CD4-positive, alpha-beta T cell treated with Interferon alpha-2 for 1 hour (primary cell): ENCODE data around the gene NPRL2.
A peak's percentile ranks its signal among the peaks of the same experiment; 100 is the strongest.
"Not testable (repeated sequence)": the region's sequence is repeated elsewhere in the genome, so short reads cannot be mapped to it uniquely, and the experiment has no call there.

Experiments
- DNase-seq, 2 donors: peaks; one replicate each; pipeline ENCODE4 v3.0.0-alpha.2; 2020 to 2022

Gene NPRL2

GRCh38 chr3:50326182-50326541 lies 24.4 kb downstream of the NPRL2 start:
- no peak for DNase-seq

GRCh38 chr3:50325497-50326181 lies 24.9 kb downstream of the NPRL2 start:
- no peak for DNase-seq

- no peak for DNase-seq
Observed at GRCh38 chr3:50325113-50325480, 25.5 kb downstream of the NPRL2 start.

- DNase-seq = peak; percentile 59 to 74
Observed at GRCh38 chr3:50324351-50325112, 26.0 kb downstream of the NPRL2 start.

- no peak for DNase-seq
Observed at GRCh38 chr3:50323614-50324199, 26.9 kb downstream of the NPRL2 start.

GRCh38 chr3:50323092-50323600 lies 27.4 kb downstream of the NPRL2 start:
- DNase-seq = no peak

GRCh38 chr3:50322386-50323091 lies 28.0 kb downstream of the NPRL2 start, which contains the start of gene HYAL2:
HYAL2 (minus strand) TSS chr3:50322745; CDS start chr3:50320489, 2,256 bp downstream.
- no peak for DNase-seq

GRCh38 chr3:50322115-50322385 lies 28.5 kb downstream of the NPRL2 start:
- DNase-seq = no peak

GRCh38 chr3:50321336-50322114 lies 29.1 kb downstream of the NPRL2 start:
- DNase-seq = peak; percentile 82 to 87

GRCh38 chr3:50320853-50321335 lies 29.7 kb downstream of the NPRL2 start:
- peak in 1 of 2 donors; percentile 69 for DNase-seq

- no peak for DNase-seq
Observed at GRCh38 chr3:50319894-50320625, 30.5 kb downstream of the NPRL2 start.

- DNase-seq = no peak
Observed at GRCh38 chr3:50319181-50319893, 31.2 kb downstream of the NPRL2 start.

- DNase-seq = no peak
Observed at GRCh38 chr3:50318615-50319014, 32.0 kb downstream of the NPRL2 start.

- no peak for DNase-seq
Observed at GRCh38 chr3:50318163-50318562, 32.4 kb downstream of the NPRL2 start.

GRCh38 chr3:50317300-50317699 lies 33.3 kb downstream of the NPRL2 start:
- DNase-seq = no peak

GRCh38 chr3:50316657-50317242 lies 33.8 kb downstream of the NPRL2 start:
- peak; percentile 53 to 77 for DNase-seq

GRCh38 chr3:50314816-50315215 lies 35.8 kb downstream of the NPRL2 start:
- DNase-seq = no peak

GRCh38 chr3:50314342-50314741 lies 36.2 kb downstream of the NPRL2 start:
- DNase-seq = no peak

- not testable (repeated sequence) for DNase-seq
Observed at GRCh38 chr3:50312041-50312440, 38.5 kb downstream of the NPRL2 start.

- DNase-seq = no peak
Observed at GRCh38 chr3:50304601-50305000, 46.0 kb downstream of the NPRL2 start.
